Nephron progenitor cell (in vitro differentiated cells): ENCODE results near the gene BCDIN3D.

Source experiments
- DNase-seq: peaks from one replicate; pipeline ENCODE4 v3.0.0; 2021
- H3K27ac Mint-ChIP-seq: 2 replicates; pipeline ENCODE4 v1.8.0; 2021; ENCODE audit warnings: mild to moderate bottlenecking, moderate library complexity, mixed read lengths
- H3K27me3 Mint-ChIP-seq: 2 replicates; pipeline ENCODE4 v1.8.0; 2021; ENCODE audit warnings: mild to moderate bottlenecking, low read depth, mixed read lengths; ENCODE audit not compliant: poor library complexity
- H3K36me3 Mint-ChIP-seq: 2 replicates; pipeline ENCODE4 v1.8.0; 2021; ENCODE audit warnings: low read depth, mixed read lengths
- H3K4me1 Mint-ChIP-seq: 2 replicates; pipeline ENCODE4 v1.8.0; 2021; ENCODE audit warnings: mixed read lengths
- H3K4me3 Mint-ChIP-seq: 2 replicates; pipeline ENCODE4 v1.8.0; 2021; ENCODE audit warnings: mild to moderate bottlenecking, moderate library complexity, mixed read lengths
- H3K9me3 Mint-ChIP-seq: 2 replicates; pipeline ENCODE4 v1.8.0; 2021; ENCODE audit warnings: mild to moderate bottlenecking, moderate library complexity, mixed read lengths
- CTCF ChIP-seq: fragments of 200-600 bp; sonication (generic); IDR thresholded peaks from 2 replicates; pipeline ENCODE4 v1.5.0; 2021; ENCODE audit warnings: antibody characterized with exemption

The BCDIN3D gene

DNA sequence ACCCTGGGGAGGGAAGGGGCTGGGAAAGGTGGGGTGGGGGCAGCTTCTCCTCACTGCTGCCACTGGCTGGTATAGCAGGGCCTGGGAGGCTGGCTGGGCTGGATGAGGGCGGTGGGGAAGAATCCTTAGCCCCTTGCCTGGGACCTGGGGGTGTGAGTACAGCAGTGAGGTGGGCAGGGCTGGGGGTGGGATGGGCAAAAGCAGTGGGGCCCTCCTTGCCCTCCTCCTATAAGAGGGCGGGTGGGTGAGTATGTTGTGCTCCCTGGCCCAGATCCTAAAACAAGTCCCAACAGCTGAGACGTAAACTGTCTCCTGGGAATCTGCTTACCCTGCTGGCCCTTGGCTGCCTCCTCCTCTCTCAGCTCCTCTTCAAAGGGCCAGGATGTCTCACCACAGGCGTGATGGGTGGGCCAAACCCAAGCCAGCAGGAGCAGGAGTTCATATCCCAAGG, 16.9 kb downstream of the BCDIN3D start:
- no peak overlapping the region for H3K4me3 Mint-ChIP-seq
- H3K4me1 Mint-ChIP-seq = peaks cover 51% of the 10 kb centered on the region
- no peak overlapping the region for H3K27ac Mint-ChIP-seq

GRCh38 chr12:49825360-49825970, 17.4 kb downstream of the BCDIN3D start:
- peak overlapping the region; percentile 32 for H3K4me3 Mint-ChIP-seq
- TF ChIP-seq CTCF = no peak
- peaks cover 17% of the 10 kb centered on the region for H3K36me3 Mint-ChIP-seq
- no peaks in the 10 kb centered on the region for H3K9me3 Mint-ChIP-seq
- no peaks in the 10 kb centered on the region for H3K27me3 Mint-ChIP-seq
- H3K27ac Mint-ChIP-seq = no peak overlapping the region
- DNase-seq = no peak
- H3K4me1 Mint-ChIP-seq = peaks cover 53% of the 10 kb centered on the region

More for the DNA sequence above, 16.9 kb downstream of the BCDIN3D start:
- H3K27me3 Mint-ChIP-seq = no peaks in the 10 kb centered on the region
- H3K9me3 Mint-ChIP-seq = no peaks in the 10 kb centered on the region
- no peak for TF ChIP-seq CTCF
- H3K36me3 Mint-ChIP-seq = peaks cover 17% of the 10 kb centered on the region
- DNase-seq = no peak

- H3K27me3 Mint-ChIP-seq = no peaks in the 10 kb centered on the region
- H3K4me1 Mint-ChIP-seq = peaks cover 53% of the 10 kb centered on the region
- TF ChIP-seq CTCF = no peak
- H3K4me3 Mint-ChIP-seq = peak overlapping the region; percentile 32
- no peaks in the 10 kb centered on the region for H3K9me3 Mint-ChIP-seq
- H3K36me3 Mint-ChIP-seq = peaks cover 17% of the 10 kb centered on the region
- DNase-seq = no peak
- no peak overlapping the region for H3K27ac Mint-ChIP-seq
These were observed 18.0 kb downstream of the BCDIN3D start for GRCh38 chr12:49824895-49825294.

GRCh38 chr12:49824416-49824815, 18.5 kb downstream of the BCDIN3D start:
- no peak for TF ChIP-seq CTCF
- Mint-ChIP-seq H3K4me1 (peaks cover 51% of the 10 kb centered on the region), H3K27ac (peak overlapping the region; percentile 60), H3K36me3 (peaks cover 20% of the 10 kb centered on the region), H3K9me3 (no peaks in the 10 kb centered on the region), H3K4me3 (peak overlapping the region; percentile 5), H3K27me3 (no peaks in the 10 kb centered on the region)
- no peak for DNase-seq

DNA sequence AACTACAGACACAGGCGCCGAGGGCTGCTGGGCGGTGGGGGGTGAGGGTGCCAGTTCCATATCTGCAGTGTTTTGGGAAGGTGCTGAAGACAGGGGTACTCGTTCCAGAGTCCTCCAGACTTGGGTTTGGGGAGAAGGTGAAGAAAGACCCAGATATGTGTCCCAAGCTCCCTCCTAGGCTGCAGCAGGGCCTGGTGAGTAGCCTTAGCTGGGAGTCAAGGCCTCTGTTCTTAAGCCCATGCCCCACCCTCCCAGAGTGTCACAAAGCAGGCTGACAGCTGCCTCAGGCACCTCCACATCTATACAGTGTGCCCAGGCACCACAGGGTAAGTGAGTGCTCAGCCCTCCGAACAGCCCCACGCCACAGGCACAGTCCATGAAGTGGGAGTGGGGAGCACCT, 19.0 kb downstream of the BCDIN3D start:
- no peak overlapping the region for H3K4me3 Mint-ChIP-seq
- no peaks in the 10 kb centered on the region for H3K27me3 Mint-ChIP-seq
- H3K9me3 Mint-ChIP-seq = no peaks in the 10 kb centered on the region
- no peak overlapping the region for H3K27ac Mint-ChIP-seq
- DNase-seq = no peak
- H3K4me1 Mint-ChIP-seq = peaks cover 46% of the 10 kb centered on the region
- TF ChIP-seq CTCF = no peak
- H3K36me3 Mint-ChIP-seq = peaks cover 25% of the 10 kb centered on the region

GRCh38 chr12:49823350-49823749, 19.6 kb downstream of the BCDIN3D start:
- Mint-ChIP-seq H3K9me3 (no peaks in the 10 kb centered on the region), H3K27ac (no peak overlapping the region), H3K4me1 (peaks cover 41% of the 10 kb centered on the region), H3K27me3 (no peaks in the 10 kb centered on the region), H3K4me3 (no peak overlapping the region), H3K36me3 (peaks cover 25% of the 10 kb centered on the region)
- DNase-seq = no peak
- no peak for TF ChIP-seq CTCF
